ENCODE data around the gene DZIP1L. TPM values are rescaled to one million over a fixed set of nuclear protein-coding genes. Genes with fewer than 3 reads are reported as not detected.
A peak's percentile ranks its signal among the peaks of the same experiment; 100 is the strongest.

Gene DZIP1L
- total and polyA plus RNA-seq, 2 experiments from 2014 or later, result 10.6 to 19.5 TPM

GRCh38 chr3:138136201-138136600 is 20.8 kb upstream of the DZIP1L start:
- Mint-ChIP-seq H3K27ac (no peak overlapping the region), H3K9me3 (no peaks in the 10 kb centered on the region; the same call in 2 of the 3 replicates), H3K4me3 (no peak overlapping the region), H3K27me3 (ENCODE audit: insufficient read depth, low read depth, poor library complexity) (no peaks in the 10 kb centered on the region), H3K4me1 (peaks cover 4% of the 10 kb centered on the region; the same call in 2 of the 3 replicates), H3K36me3 (ENCODE audit: low read depth) (no peaks in the 10 kb centered on the region)
- Histone ChIP-seq H3K27ac (ENCODE audit: low read depth) (no peak overlapping the region), H3K79me2 (replicated peaks; ENCODE audit: insufficient read depth) (no peaks in the 10 kb centered on the region), H3F3A (replicated peaks; ENCODE audit: low read depth) (no peaks in the 10 kb centered on the region), H4K20me1 (replicated peaks; ENCODE audit: insufficient read depth) (no peaks in the 10 kb centered on the region), H3K4me1 (ENCODE audit: insufficient read depth) (no peaks in the 10 kb centered on the region), H3K4me2 (no peak overlapping the region), H3K9me2 (ENCODE audit: insufficient read depth) (peaks cover 34% of the 10 kb centered on the region), H3K27me3 (ENCODE audit: insufficient read depth) (no peaks in the 10 kb centered on the region), H3K4me3 (no peak overlapping the region), H2AFZ (peak overlapping the region; percentile 9; the same call in 1 of the 2 replicates), H3K36me3 (ENCODE audit: insufficient read depth) (no peaks in the 10 kb centered on the region)
- DNase-seq (ENCODE audit: low spot score) (no peak), ATAC-seq (no peak)
- no peak for TF ChIP-seq ZNF114 (CRISPR knock-in tag; IDR thresholded peaks at IDR 0.05)
- TF ChIP-seq ZNF462 (CRISPR knock-in tag; IDR thresholded peaks at IDR 0.05), result no peak
- TF ChIP-seq POLR2AphosphoS5 (IDR thresholded peaks at IDR 0.05; ENCODE audit: low read depth), result no peak
- no peak for TF ChIP-seq EZH2phosphoT487 (IDR thresholded peaks at IDR 0.05; ENCODE audit: unreplicated experiment)
- no peak for TF ChIP-seq REST (IDR thresholded peaks at IDR 0.05; ENCODE audit: unreplicated experiment)
- TF ChIP-seq STAT1 (IDR thresholded peaks at IDR 0.05; ENCODE audit: unreplicated experiment), result no peak
- no peak for TF ChIP-seq CTCF (conservative IDR thresholded peaks at IDR 0.05; ENCODE audit: low read depth in 2 of 2)
- TF ChIP-seq CREB1 (CRISPR knock-in tag; IDR thresholded peaks at IDR 0.05; ENCODE audit: low read depth), result no peak
- TF ChIP-seq ZNF331 (CRISPR knock-in tag; IDR thresholded peaks at IDR 0.05; ENCODE audit: low read depth), result no peak

Data from GM23338 (cell line).